Medulla oblongata (tissue), 1 donor: Measurements from ENCODE around the gene PDE6H.

ENCODE experiments used
- DNase-seq: peaks from one replicate; pipeline ENCODE4 v3.0.0-alpha.2; 2015; ENCODE audit errors: extremely low spot score

Gene PDE6H

DNA sequence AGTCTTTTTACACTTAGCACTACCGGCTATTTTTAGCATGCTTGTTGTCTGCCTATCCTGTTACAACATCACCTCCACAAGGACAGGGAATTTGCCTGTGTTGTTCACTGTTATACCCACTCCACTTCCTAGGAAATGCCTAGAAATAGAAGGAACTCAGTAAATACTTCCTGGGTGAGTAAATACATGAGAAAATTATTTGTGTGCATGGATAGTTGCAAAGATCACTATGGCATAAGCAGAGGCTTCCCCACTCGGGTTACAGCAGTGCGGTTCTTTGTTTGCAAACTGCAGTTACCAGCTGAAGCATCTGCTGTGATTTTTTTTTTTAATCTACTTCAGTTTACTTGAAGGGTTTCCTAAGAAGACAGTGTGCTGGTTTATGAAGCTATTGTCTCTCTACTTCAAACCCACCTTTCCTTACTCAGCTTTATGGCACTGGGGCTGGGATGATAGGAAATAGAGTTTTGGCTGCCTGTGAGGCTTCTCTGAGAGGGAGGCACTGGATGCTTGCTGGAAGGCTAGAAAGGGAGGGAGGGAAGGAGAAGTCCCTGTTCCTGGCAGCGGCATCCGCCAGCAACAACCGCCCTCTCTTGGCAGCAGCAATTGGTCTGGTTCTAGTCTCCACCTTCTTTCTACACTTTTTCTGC is 29.0 kb downstream of the PDE6H start:
- DNase-seq, result peak; percentile 70

DNA sequence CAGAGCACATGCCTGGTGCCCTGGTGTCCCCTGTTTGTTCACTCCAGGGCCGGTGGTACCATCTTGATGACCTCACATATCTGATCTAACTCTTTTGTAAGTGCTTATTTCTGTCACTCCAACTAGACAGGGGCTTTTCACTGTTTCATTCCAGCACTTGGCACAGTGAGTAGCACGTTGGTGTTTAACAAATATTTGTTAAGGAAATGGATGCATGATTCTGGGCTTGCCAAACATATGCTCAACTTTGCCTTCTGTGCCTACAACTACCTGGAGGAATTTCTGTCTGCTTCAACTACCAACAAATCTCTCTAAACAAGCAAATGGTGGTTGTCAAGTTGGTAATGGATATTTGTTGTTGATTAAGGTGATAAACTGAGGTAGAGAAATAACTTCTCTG is 31.6 kb downstream of the PDE6H start:
- DNase-seq, result no peak

- DNase-seq, result no peak
Measured at GRCh38 chr12:15005064-15005463, 32.2 kb downstream of the PDE6H start.

DNA sequence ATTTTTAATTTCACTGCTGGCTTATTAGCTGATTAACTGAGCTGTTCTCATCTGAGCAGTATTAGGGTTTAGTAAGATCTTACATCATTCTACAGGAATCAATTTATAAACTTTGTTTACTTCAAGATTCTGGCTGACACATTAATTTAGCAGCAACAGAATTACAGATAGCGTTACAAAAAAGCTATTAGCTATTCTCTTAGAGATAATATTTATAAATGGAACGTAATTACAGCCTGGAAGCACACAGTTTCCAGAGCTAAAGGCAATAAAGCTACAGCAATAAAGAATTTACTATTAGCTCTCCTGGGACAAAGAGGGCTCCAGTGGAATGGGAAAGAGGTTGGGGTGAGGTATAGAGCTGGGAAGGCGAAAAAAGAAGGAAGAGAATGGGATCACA is 34.7 kb downstream of the PDE6H start:
- DNase-seq, result no peak

DNA sequence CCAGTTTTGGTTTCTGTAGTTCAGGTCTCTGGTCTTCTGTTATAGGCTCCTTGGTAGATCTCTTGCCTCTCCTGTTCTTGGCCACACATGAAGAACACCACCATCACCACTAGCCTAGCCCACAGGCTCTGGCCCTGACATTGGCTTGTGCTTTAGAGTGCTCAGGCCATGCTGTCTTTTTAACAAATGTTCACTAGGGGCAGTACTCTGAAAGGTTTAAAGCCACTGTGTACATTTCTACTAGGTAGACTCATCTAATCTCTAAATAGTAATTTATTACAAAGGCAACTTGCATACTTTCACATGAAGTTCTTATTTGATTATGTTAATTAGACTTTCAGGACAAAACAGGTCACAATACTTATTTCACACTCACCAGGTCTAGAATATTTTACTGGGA is 38.3 kb downstream of the PDE6H start:
- no peak for DNase-seq

DNA sequence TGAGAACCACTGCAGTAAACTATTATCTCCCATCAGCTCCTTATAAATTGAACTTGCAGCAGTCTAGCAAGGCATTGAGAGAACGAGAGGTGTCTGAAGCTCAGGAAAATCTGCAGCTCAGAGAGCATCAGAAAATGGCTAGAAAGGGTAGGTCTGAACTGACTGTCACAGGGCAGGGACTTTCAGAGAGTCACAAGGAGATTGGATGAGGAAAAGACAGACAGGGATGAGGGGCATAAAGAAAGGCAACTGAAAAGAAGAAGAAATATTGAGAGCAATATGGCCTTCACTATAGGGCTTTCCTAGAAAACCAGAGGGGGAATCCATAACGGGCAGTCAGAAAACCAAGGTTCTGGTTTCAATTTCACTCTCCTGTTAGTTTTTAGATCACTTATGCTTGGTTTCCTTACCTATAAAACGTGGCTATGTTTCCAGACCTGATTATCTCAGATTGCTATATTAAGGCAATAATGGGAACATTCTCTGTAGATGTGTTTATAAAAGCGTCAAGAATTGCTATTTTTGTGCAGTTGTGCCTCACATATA is 40.9 kb downstream of the PDE6H start:
- DNase-seq, result no peak

GRCh38 chr12:15014708-15015107 is 41.9 kb downstream of the PDE6H start:
- no peak for DNase-seq

DNA sequence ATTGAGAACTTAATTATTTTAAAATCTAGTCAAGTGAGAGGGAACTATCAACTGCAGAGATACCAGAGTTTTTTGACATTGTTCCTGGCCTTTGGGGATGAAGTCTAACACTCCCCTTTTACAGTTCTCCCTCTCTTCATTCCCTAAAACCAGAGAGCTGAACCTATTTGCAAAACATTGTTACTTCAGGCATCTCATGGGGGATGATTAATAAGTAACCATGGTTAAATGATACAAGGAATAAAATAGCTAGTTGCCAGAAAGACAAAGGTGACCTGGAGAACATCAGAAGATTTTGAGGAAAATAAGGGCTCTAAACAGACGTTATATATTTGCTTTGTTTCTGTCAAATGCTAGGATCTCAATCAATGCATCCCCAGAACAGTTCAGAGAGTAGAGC is 42.3 kb downstream of the PDE6H start:
- DNase-seq, result no peak

DNA sequence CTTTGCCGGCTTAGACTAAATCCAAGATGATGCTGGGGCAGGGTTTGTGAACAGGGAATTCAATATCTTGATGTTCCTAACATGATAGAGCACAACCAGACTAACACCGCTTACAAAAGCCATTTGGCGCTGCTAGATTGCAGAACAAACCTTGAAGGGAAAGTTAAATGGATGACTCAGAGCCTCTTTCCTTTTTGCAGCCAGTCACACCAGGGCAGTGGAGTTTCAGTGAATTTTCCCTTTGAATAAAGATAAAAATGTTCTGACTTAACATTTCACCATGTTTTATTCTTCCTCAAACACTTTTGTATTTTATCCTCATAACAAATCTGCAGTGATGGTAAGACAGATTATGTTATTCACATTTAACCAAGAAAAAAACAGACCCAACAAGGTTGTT is 47.3 kb downstream of the PDE6H start:
- DNase-seq, result no peak
